Measurements from ENCODE around the gene ZKSCAN8.
A peak's percentile ranks its signal among the peaks of the same experiment; 100 is the strongest.

Gene ZKSCAN8

GRCh38 chr6:28140616-28141015, 1.1 kb upstream of the ZKSCAN8 start:
- DNase-seq, result no peak

- DNase-seq, result no peak
Measured at GRCh38 chr6:28142446-28142845, 763 bp downstream of the ZKSCAN8 start.

- DNase-seq, result no peak
Measured at GRCh38 chr6:28145231-28145630, 3.5 kb downstream of the ZKSCAN8 start.

- no peak for DNase-seq
Measured at GRCh38 chr6:28152531-28152930, 10.8 kb downstream of the ZKSCAN8 start.

- DNase-seq, result no peak
Measured at GRCh38 chr6:28153546-28153945, 11.9 kb downstream of the ZKSCAN8 start.

GRCh38 chr6:28154357-28154756, 12.7 kb downstream of the ZKSCAN8 start:
- no peak for DNase-seq

GRCh38 chr6:28158318-28158717, 16.6 kb downstream of the ZKSCAN8 start:
- DNase-seq, result no peak

- DNase-seq, result no peak
Measured at GRCh38 chr6:28159029-28159607, 17.4 kb downstream of the ZKSCAN8 start.

- DNase-seq, result no peak
Measured at GRCh38 chr6:28160233-28160632, 18.6 kb downstream of the ZKSCAN8 start.

- DNase-seq, result peak; percentile 81 to 89
Measured at GRCh38 chr6:28161410-28162079, 19.9 kb downstream of the ZKSCAN8 start.

- DNase-seq, result no peak
Measured at GRCh38 chr6:28165563-28165962, 23.9 kb downstream of the ZKSCAN8 start.

- DNase-seq, result no peak
Measured at GRCh38 chr6:28167068-28167467, 25.4 kb downstream of the ZKSCAN8 start.

GRCh38 chr6:28167926-28168325, 26.2 kb downstream of the ZKSCAN8 start:
- no peak for DNase-seq

GRCh38 chr6:28171271-28171670, 29.6 kb downstream of the ZKSCAN8 start:
- no peak for DNase-seq

- no peak for DNase-seq
Measured at GRCh38 chr6:28172006-28172405, 30.3 kb downstream of the ZKSCAN8 start.

GRCh38 chr6:28176373-28176772, 34.7 kb downstream of the ZKSCAN8 start:
- DNase-seq, result no peak

- no peak for DNase-seq
Measured at GRCh38 chr6:28182255-28182654, 40.6 kb downstream of the ZKSCAN8 start.

- DNase-seq, result no peak
Measured at GRCh38 chr6:28188111-28188979, 46.7 kb downstream of the ZKSCAN8 start.

GRCh38 chr6:28200020-28200419, 58.3 kb downstream of the ZKSCAN8 start:
- DNase-seq, result no peak

- no peak for DNase-seq
Measured at GRCh38 chr6:28203201-28203600, 61.5 kb downstream of the ZKSCAN8 start.

GRCh38 chr6:28205879-28206278, 64.2 kb downstream of the ZKSCAN8 start:
- DNase-seq, result no peak

- no peak for DNase-seq
Measured at GRCh38 chr6:28206527-28206926, 64.8 kb downstream of the ZKSCAN8 start.

- no peak for DNase-seq
Measured at GRCh38 chr6:28206928-28207509, 65.3 kb downstream of the ZKSCAN8 start.
